ENCODE results near the gene CCDC27. TPM values are rescaled to one million over a fixed set of nuclear protein-coding genes. Genes with fewer than 3 reads are reported as not detected.

Gene CCDC27
- total RNA-seq, 2 donors from 2014 or later, result not detected

- H3K4me3 ChIP-seq, result no peak overlapping the region
- peaks cover 0 to 34% of the 10 kb centered on the region in 2 donors for H3K4me1 ChIP-seq
- no peak for DNase-seq (ENCODE audit: low spot score)
- no peaks in the 10 kb centered on the region for H3K27me3 ChIP-seq
- H3K9me3 ChIP-seq, result no peaks in the 10 kb centered on the region
- peaks cover 19% of the 10 kb centered on the region for H3K36me3 ChIP-seq
- TF ChIP-seq CTCF (IDR thresholded peaks at IDR 0.05), result no peak
- no peak overlapping the region for H3K27ac ChIP-seq
Observed at GRCh38 chr1:3745071-3745470, 7.2 kb upstream of the CCDC27 start.

- H3K27ac ChIP-seq, result peak overlapping the region; percentile 78 to 82
- H3K4me3 ChIP-seq, result peak overlapping the region; percentile 71 to 86
- DNase-seq (ENCODE audit: low spot score), result no peak
- H3K9me3 ChIP-seq, result no peaks in the 10 kb centered on the region
- no peak for TF ChIP-seq CTCF (IDR thresholded peaks at IDR 0.05)
- no peaks in the 10 kb centered on the region for H3K27me3 ChIP-seq
- peaks cover 15% of the 10 kb centered on the region for H3K36me3 ChIP-seq
- H3K4me1 ChIP-seq, result peaks cover 0 to 34% of the 10 kb centered on the region in 2 donors
Observed at GRCh38 chr1:3745590-3746381, 6.5 kb upstream of the CCDC27 start.

GRCh38 chr1:3746389-3746829 lies 5.8 kb upstream of the CCDC27 start:
- DNase-seq (ENCODE audit: low spot score), result no peak
- Histone ChIP-seq H3K27ac (peak overlapping the region; percentile 78 to 82), H3K36me3 (peaks cover 15% of the 10 kb centered on the region), H3K4me3 (peak overlapping the region; percentile 71 to 86), H3K4me1 (peaks cover 0 to 34% of the 10 kb centered on the region in 2 donors), H3K9me3 (no peaks in the 10 kb centered on the region), H3K27me3 (no peaks in the 10 kb centered on the region)
- no peak for TF ChIP-seq CTCF (IDR thresholded peaks at IDR 0.05)

GRCh38 chr1:3746830-3747521 lies 5.3 kb upstream of the CCDC27 start:
- H3K4me1 ChIP-seq, result peaks cover 0 to 34% of the 10 kb centered on the region in 2 donors
- H3K4me3 ChIP-seq, result peak overlapping the region; percentile 71 to 86
- H3K27me3 ChIP-seq, result no peaks in the 10 kb centered on the region
- peak overlapping the region; percentile 78 to 82 for H3K27ac ChIP-seq
- H3K9me3 ChIP-seq, result no peaks in the 10 kb centered on the region
- peak; percentile 88 for DNase-seq (ENCODE audit: low spot score)
- TF ChIP-seq CTCF (IDR thresholded peaks at IDR 0.05), result no peak
- H3K36me3 ChIP-seq, result peaks cover 9% of the 10 kb centered on the region

- no peak for DNase-seq (ENCODE audit: low spot score)
- no peaks in the 10 kb centered on the region for H3K27me3 ChIP-seq
- TF ChIP-seq CTCF (IDR thresholded peaks at IDR 0.05), result no peak
- peak overlapping the region; percentile 71 to 86 for H3K4me3 ChIP-seq
- H3K4me1 ChIP-seq, result peaks cover 0 to 34% of the 10 kb centered on the region in 2 donors
- peaks cover 4% of the 10 kb centered on the region for H3K36me3 ChIP-seq
- H3K27ac ChIP-seq, result peak overlapping the region; percentile 78 to 82
- H3K9me3 ChIP-seq, result no peaks in the 10 kb centered on the region
Observed at GRCh38 chr1:3747522-3747848, 4.8 kb upstream of the CCDC27 start.
